Glutamatergic neuron (in vitro differentiated cells): Measurements from ENCODE around the gene CST11. TPM values are rescaled to one million over a fixed set of nuclear protein-coding genes. Genes with fewer than 3 reads are reported as not detected.

ENCODE experiments used
- DNase-seq: peaks from one replicate; pipeline ENCODE4 v3.0.0; 2022
- H3K27ac Mint-ChIP-seq: one replicate; pipeline ENCODE4 v1.8.0; 2020; ENCODE audit warnings: mild to moderate bottlenecking, mixed read lengths, inconsistent platforms; ENCODE audit not compliant: unreplicated experiment
- H3K27me3 Mint-ChIP-seq: one replicate; pipeline ENCODE4 v1.8.0; 2020; ENCODE audit warnings: mild to moderate bottlenecking, moderate library complexity, mixed read lengths, inconsistent platforms; ENCODE audit not compliant: unreplicated experiment
- H3K36me3 Mint-ChIP-seq: one replicate; pipeline ENCODE4 v1.8.0; 2020; ENCODE audit warnings: mild to moderate bottlenecking, mixed read lengths, inconsistent platforms; ENCODE audit not compliant: unreplicated experiment
- H3K4me1 Mint-ChIP-seq: one replicate; pipeline ENCODE4 v1.8.0; 2020; ENCODE audit warnings: mild to moderate bottlenecking, low read depth, mixed read lengths, inconsistent platforms; ENCODE audit not compliant: unreplicated experiment
- H3K4me3 Mint-ChIP-seq: one replicate; pipeline ENCODE4 v1.8.0; 2020; ENCODE audit warnings: mild to moderate bottlenecking, mixed read lengths, inconsistent platforms; ENCODE audit not compliant: unreplicated experiment
- H3K9me3 Mint-ChIP-seq: one replicate; pipeline ENCODE4 v1.8.0; 2020; ENCODE audit warnings: mild to moderate bottlenecking, moderate library complexity, mixed read lengths, inconsistent platforms; ENCODE audit not compliant: unreplicated experiment
- CTCF ChIP-seq: fragments of 200-600 bp; sonication (generic); IDR thresholded peaks from one replicate; pipeline ENCODE4 v1.5.0; 2021; ENCODE audit not compliant: partially characterized antibody, unreplicated experiment
- total RNA-seq: library from RNA; stranded (reverse); fragmentation: NEBNext Ultra II Directional; extraction: Animal tissue kit (Norgen Biotek cat#: 25700); gene quantifications from one replicate; pipeline ENCODE4 v1.2.1, GENCODE V29; 2021; ENCODE audit not compliant: unreplicated experiment

The CST11 gene
- total RNA-seq, 1 donor from 2014 or later, result not detected

DNA sequence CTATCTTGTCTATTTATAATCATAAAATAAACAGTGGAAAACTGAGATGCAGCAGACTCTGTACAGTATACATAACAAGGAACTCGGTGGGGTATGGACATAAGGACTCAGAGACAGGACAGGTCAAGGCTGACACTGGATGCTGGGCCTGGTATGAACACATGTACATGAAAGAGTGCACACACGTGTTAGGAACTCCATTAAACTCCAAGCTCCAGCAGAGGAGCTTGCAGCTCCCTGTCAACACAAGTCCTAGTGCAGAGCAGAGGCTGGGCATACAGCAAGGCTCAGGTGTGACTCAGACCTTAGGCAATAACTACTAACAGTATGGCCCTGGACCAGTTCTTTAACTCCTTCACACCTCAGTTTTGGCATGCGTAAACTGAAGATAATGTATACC is 48.5 kb downstream of the CST11 start:
- Mint-ChIP-seq H3K36me3 (no peaks in the 10 kb centered on the region), H3K9me3 (peaks cover 2% of the 10 kb centered on the region), H3K27ac (no peak overlapping the region), H3K4me3 (no peak overlapping the region), H3K4me1 (peaks cover 49% of the 10 kb centered on the region), H3K27me3 (no peaks in the 10 kb centered on the region)
- no peak for TF ChIP-seq CTCF
- no peak for DNase-seq

DNA sequence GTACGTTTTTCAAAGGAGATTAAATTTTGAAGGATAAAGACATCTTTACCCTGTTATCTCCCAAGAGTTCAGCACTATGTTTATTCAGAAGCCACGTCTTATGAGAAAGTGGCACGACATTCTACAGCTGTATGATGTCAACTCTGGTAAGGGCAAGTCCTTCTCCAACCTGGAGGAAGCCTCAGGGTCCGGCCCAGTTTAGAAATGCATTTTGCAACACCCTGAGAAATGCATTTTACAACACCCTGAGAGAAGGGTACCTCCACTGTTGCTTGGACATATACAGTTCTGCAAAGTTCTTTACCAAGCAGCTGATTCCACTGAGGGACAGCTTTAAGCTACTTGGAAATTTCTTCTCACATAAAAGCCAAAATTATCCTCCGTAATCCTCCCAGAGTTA is 48.9 kb downstream of the CST11 start:
- H3K27me3 Mint-ChIP-seq, result no peaks in the 10 kb centered on the region

DNA sequence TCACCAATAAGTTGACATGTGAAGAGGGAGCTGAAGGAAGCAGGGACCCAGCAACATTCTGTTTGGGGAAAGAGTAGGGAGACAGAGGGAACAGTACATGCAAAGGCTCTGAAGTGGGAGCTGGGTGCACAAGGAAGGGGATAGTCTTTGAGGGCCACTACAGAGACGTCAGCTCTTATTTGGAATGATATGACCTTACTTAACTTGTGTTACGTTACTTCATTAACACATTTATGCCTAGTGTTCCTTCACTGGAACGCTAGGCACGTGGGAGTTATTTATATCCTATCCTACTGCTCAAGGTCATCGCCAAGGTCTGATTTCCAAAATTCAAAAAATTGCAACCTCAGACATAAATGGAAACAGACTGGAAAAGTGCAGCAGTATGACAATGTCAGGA is 51.6 kb downstream of the CST11 start:
- H3K27me3 Mint-ChIP-seq, result no peaks in the 10 kb centered on the region
- H3K9me3 Mint-ChIP-seq, result peaks cover 2% of the 10 kb centered on the region
- H3K4me1 Mint-ChIP-seq, result peaks cover 47% of the 10 kb centered on the region
- no peaks in the 10 kb centered on the region for H3K36me3 Mint-ChIP-seq
- no peak overlapping the region for H3K4me3 Mint-ChIP-seq
- DNase-seq, result no peak
- TF ChIP-seq CTCF, result no peak
- H3K27ac Mint-ChIP-seq, result peak overlapping the region; percentile 52

More for the DNA sequence above, 48.9 kb downstream of the CST11 start:
- no peak for TF ChIP-seq CTCF
- H3K4me3 Mint-ChIP-seq, result no peak overlapping the region
- peaks cover 2% of the 10 kb centered on the region for H3K9me3 Mint-ChIP-seq
- peak overlapping the region; percentile 88 for H3K27ac Mint-ChIP-seq
- peaks cover 53% of the 10 kb centered on the region for H3K4me1 Mint-ChIP-seq
- no peak for DNase-seq
- no peaks in the 10 kb centered on the region for H3K36me3 Mint-ChIP-seq

Other genes starting within 250 kb of the CST11 start
- gene NXT1, start 102.1 kb downstream of the CST11 start, total RNA-seq, result 12.6 TPM
- gene GZF1, start 90.7 kb downstream of the CST11 start, total RNA-seq, result 28.3 TPM
- 74.1 TPM for gene NAPB, start 31.4 kb downstream of the CST11 start, total RNA-seq
- gene CSTL1, start 13.2 kb downstream of the CST11 start, total RNA-seq, result not detected
- not detected for gene CST8, start 38.2 kb upstream of the CST11 start, total RNA-seq
- not detected for gene CST9L, start 115.6 kb upstream of the CST11 start, total RNA-seq
- not detected for gene CST9, start 153.0 kb upstream of the CST11 start, total RNA-seq
- gene CST3, start 185.1 kb upstream of the CST11 start, total RNA-seq, result 224 TPM
- gene CST4, start 236.2 kb upstream of the CST11 start, total RNA-seq, result not detected